ENCODE data around the gene BCL2L14.

- TF ChIP-seq CTCF (IDR thresholded peaks at IDR 0.05; ENCODE audit: low read depth, low read length) = no peak
- TF ChIP-seq POLR2A (IDR thresholded peaks at IDR 0.05; ENCODE audit: extremely low read depth, insufficient read length) = no peak
- TF ChIP-seq, protein P1, sequence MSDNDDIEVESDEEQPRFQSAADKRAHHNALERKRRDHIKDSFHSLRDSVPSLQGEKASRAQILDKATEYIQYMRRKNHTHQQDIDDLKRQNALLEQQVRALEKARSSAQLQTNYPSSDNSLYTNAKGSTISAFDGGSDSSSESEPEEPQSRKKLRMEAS (IDR thresholded peaks at IDR 0.05; ENCODE audit: low read depth, low read length) = no peak
Measured at GRCh38 chr12:12098691-12099015, 27.9 kb downstream of the BCL2L14 start.

Data from NB4 (cell line).